ENCODE results near the gene CALR. TPM values are rescaled to one million over a fixed set of nuclear protein-coding genes. Genes with fewer than 3 reads are reported as not detected.

CALR gene
- 505 to 682 TPM (median 539 TPM) in 5 replicates for total RNA-seq (2022; extraction: Qiagen RNA extraction; ENCODE audit: low read depth)

DNA sequence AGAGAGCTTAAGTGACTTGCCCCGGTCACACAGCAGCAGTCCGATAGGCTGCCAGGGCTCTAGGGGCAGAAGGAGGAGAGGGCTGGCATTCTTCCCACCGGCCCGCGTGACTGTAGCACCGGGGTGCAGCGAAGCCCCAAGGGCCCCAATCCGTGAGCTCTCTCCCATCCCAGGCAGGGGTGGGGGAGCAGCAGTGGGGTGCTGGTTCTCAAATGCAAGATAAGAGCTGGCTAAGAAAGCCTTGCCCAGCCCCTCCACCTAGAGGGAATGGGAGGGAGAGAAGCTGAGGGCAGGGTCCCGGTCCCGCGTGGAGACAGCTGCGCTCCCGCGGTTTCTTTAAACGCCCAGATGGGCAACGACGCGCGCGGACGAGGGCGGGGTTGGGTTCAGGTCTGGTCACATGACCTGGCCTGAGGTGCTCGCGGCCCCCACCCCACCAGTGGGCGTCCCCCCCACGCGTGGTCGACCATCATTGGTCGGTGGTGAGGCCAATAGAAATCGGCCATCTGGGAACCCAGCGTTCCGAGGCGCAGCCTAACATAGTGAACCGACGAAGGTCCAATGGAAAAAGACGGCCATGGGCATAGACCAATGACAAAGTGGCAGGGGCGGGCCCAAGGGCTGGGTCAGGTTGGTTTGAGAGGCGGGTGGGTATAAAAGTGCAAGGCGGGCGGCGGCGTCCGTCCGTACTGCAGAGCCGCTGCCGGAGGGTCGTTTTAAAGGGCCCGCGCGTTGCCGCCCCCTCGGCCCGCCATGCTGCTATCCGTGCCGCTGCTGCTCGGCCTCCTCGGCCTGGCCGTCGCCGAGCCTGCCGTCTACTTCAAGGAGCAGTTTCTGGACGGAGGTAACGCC, at the start of gene CALR:
Gene CALR, plus strand, starts transcription at position 683 of the 852 bp plus-strand sequence. Its CDS starts 71 bp downstream, at position 754.

GRCh38 chr19:12890787-12891552, 47.4 kb upstream of the CALR start, which contains the start of gene GCDH:
Gene GCDH (plus strand): TSS chr19:12891160. CDS start chr19:12891305, 145 bp downstream.

GRCh38 chr19:12933287-12934072, 4.9 kb upstream of the CALR start, which contains the start of gene FARSA:
Gene FARSA (minus strand): TSS chr19:12933711. CDS start chr19:12933696, 15 bp downstream.

GRCh38 chr19:12945479-12946091, 7.2 kb downstream of the CALR start, which contains the start of gene RAD23A:
Gene RAD23A (plus strand): TSS chr19:12945862. CDS start chr19:12945949, 87 bp downstream.

DNA sequence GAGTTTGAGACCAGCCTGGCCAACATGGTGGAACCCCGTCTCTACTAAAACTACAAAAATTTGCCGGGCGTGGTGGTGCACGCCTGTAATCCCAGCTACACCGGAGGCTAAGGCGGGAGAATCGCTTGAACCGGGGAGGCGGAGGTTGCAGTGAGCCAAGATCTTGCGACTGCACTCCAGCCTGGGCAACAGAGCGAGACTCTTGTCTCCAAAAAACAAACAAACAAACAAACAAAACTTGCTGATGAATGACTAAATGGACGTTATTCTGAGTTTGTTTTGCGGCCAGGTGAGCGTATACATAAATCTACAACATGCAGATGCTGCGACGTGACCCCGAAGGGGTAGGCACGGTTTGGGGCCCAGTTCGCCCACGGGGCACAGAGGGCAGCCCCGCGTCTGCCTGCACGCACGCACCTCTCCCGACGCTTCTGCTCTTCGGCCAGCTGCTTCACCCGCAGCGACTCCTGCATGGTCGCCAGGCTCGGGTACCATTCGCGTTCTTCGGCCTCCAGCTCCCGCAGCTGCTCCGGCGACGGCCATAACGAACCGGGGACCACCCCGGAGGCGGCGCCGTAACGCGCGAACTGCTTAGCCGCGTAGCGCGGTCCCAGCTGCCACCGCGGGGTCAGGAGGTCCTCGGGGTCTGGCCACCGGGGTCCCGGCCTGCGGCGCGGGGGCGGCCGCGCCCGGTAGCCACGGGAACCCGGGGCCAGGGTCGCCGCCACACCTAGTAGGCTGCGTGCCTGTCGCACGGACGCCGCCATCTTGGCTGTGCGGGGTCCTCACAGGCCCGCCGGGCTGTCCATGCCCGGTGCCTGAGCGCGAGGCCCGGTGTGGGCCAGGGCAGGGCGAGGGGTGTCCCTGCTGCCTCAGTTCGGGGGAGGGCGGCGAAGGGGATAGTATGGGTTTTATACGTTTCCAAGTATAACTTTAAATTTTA, 18.3 kb downstream of the CALR start, which contains the start of gene GADD45GIP1:
Gene GADD45GIP1, minus strand, starts transcription at position 778 of the 943 bp plus-strand sequence. Its CDS starts 11 bp downstream, at position 767.

DNA sequence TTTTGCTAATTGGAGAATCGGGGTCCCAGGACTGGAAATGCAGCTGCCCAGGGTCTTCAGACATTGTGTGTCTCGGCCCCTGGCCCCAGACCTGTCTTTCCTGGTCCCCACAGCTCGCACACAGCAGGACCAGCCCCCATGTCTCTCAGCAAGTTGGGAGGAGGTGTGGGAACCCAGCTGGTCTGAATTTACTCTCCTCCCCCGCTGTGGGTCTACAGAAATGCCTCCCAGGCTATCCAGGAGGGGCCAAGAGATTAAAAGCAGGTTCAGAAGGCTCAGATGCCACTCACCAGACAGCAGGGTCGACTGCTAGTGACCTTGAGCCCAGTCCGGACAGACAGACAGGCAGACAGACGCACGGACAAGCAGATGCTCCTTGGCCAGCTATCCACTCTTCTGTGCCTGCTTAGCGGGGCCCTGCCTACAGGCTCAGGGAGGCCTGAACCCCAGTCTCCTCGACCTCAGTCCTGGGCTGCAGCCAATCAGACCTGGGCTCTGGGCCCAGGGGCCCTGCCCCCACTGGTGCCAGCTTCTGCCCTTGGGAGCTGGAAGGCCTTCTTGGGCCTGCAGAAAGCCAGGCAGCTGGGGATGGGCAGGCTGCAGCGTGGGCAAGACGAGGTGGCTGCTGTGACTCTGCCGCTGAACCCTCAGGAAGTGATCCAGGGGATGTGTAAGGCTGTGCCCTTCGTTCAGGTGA, 31.0 kb downstream of the CALR start, which contains the start of gene DAND5:
Gene DAND5, plus strand, starts transcription at position 285 of the 697 bp plus-strand sequence. Its CDS starts 85 bp downstream, at position 370.

Other genes starting within 250 kb of the CALR start
- gene FBXW9, start 242.0 kb upstream of the CALR start, total RNA-seq (2022; extraction: Qiagen RNA extraction; ENCODE audit: low read depth): 8.2 to 13.6 TPM (median 11.5 TPM) in 5 replicates
- gene TNPO2, start 214.7 kb upstream of the CALR start, total RNA-seq (2022; extraction: Qiagen RNA extraction; ENCODE audit: low read depth): 27.4 to 35.2 TPM (median 32.5 TPM) in 5 replicates
- gene TRIR, start 203.9 kb upstream of the CALR start, total RNA-seq (2022; extraction: Qiagen RNA extraction; ENCODE audit: low read depth): 156 to 216 TPM (median 205 TPM) in 5 replicates
- gene GET3, start 201.1 kb upstream of the CALR start, total RNA-seq (2022; extraction: Qiagen RNA extraction; ENCODE audit: low read depth): 70.9 to 96.0 TPM (median 93.4 TPM) in 5 replicates
- gene BEST2, start 186.8 kb upstream of the CALR start, total RNA-seq (2022; extraction: Qiagen RNA extraction; ENCODE audit: low read depth): 0.05 to 0.14 TPM in 2 of 5 replicates, not detected in the others
- gene HOOK2, start 163.1 kb upstream of the CALR start, total RNA-seq (2022; extraction: Qiagen RNA extraction; ENCODE audit: low read depth): 8.1 to 12.5 TPM (median 9.9 TPM) in 5 replicates
- 86.0 to 165 TPM (median 133 TPM) in 5 replicates for gene JUNB, start 147.1 kb upstream of the CALR start, total RNA-seq (2022; extraction: Qiagen RNA extraction; ENCODE audit: low read depth)
- 0.48 to 1.4 TPM (median 0.76 TPM) in 5 replicates for gene PRDX2, start 136.8 kb upstream of the CALR start, total RNA-seq (2022; extraction: Qiagen RNA extraction; ENCODE audit: low read depth)
- gene THSD8, start 136.5 kb upstream of the CALR start, total RNA-seq (2022; extraction: Qiagen RNA extraction; ENCODE audit: low read depth): 0.70 to 17.2 TPM (median 12.5 TPM) in 4 of 5 replicates, not detected in the other
- gene RNASEH2A, start 132.0 kb upstream of the CALR start, total RNA-seq (2022; extraction: Qiagen RNA extraction; ENCODE audit: low read depth): 32.3 to 49.1 TPM (median 44.2 TPM) in 5 replicates
- gene RTBDN, start 104.0 kb upstream of the CALR start, total RNA-seq (2022; extraction: Qiagen RNA extraction; ENCODE audit: low read depth): 0.10 to 0.34 TPM (median 0.22 TPM) in 4 of 5 replicates, not detected in the other
- gene MAST1, start 100.1 kb upstream of the CALR start, total RNA-seq (2022; extraction: Qiagen RNA extraction; ENCODE audit: low read depth): 1.1 to 2.5 TPM (median 1.6 TPM) in 5 replicates
- gene DNASE2, start 57.2 kb upstream of the CALR start, total RNA-seq (2022; extraction: Qiagen RNA extraction; ENCODE audit: low read depth): 25.6 to 33.3 TPM (median 31.1 TPM) in 5 replicates
- not detected in 5 replicates for gene KLF1, start 51.4 kb upstream of the CALR start, total RNA-seq (2022; extraction: Qiagen RNA extraction; ENCODE audit: low read depth)
- gene GCDH, start 47.4 kb upstream of the CALR start, total RNA-seq (2022; extraction: Qiagen RNA extraction; ENCODE audit: low read depth): 9.1 to 10.2 TPM (median 9.5 TPM) in 5 replicates
- gene SYCE2, start 19.3 kb upstream of the CALR start, total RNA-seq (2022; extraction: Qiagen RNA extraction; ENCODE audit: low read depth): 0.33 to 0.79 TPM (median 0.42 TPM) in 5 replicates
- gene FARSA, start 4.9 kb upstream of the CALR start, total RNA-seq (2022; extraction: Qiagen RNA extraction; ENCODE audit: low read depth): 65.9 to 84.1 TPM (median 74.6 TPM) in 5 replicates
- 68.9 to 85.3 TPM (median 84.8 TPM) in 5 replicates for gene RAD23A, start 7.3 kb downstream of the CALR start, total RNA-seq (2022; extraction: Qiagen RNA extraction; ENCODE audit: low read depth)
- gene GADD45GIP1, start 18.6 kb downstream of the CALR start, total RNA-seq (2022; extraction: Qiagen RNA extraction; ENCODE audit: low read depth): 33.1 to 59.6 TPM (median 54.1 TPM) in 5 replicates
- gene DAND5, start 31.0 kb downstream of the CALR start, total RNA-seq (2022; extraction: Qiagen RNA extraction; ENCODE audit: low read depth): not detected in 5 replicates
- 3.3 to 5.4 TPM (median 3.8 TPM) in 5 replicates for gene NFIX, start 56.9 kb downstream of the CALR start, total RNA-seq (2022; extraction: Qiagen RNA extraction; ENCODE audit: low read depth)
- 0.50 to 1.0 TPM (median 0.71 TPM) in 5 replicates for gene LYL1, start 164.2 kb downstream of the CALR start, total RNA-seq (2022; extraction: Qiagen RNA extraction; ENCODE audit: low read depth)
- 34.4 to 39.6 TPM (median 38.0 TPM) in 5 replicates for gene TRMT1, start 178.1 kb downstream of the CALR start, total RNA-seq (2022; extraction: Qiagen RNA extraction; ENCODE audit: low read depth)
- gene NACC1, start 179.7 kb downstream of the CALR start, total RNA-seq (2022; extraction: Qiagen RNA extraction; ENCODE audit: low read depth): 26.1 to 47.1 TPM (median 39.3 TPM) in 5 replicates
- gene STX10, start 211.8 kb downstream of the CALR start, total RNA-seq (2022; extraction: Qiagen RNA extraction; ENCODE audit: low read depth): 40.9 to 63.2 TPM (median 59.4 TPM) in 5 replicates
- gene IER2, start 211.8 kb downstream of the CALR start, total RNA-seq (2022; extraction: Qiagen RNA extraction; ENCODE audit: low read depth): 54.6 to 90.5 TPM (median 81.4 TPM) in 5 replicates